CD14-positive monocyte (primary cell): ENCODE data around the gene SULF2. TPM values are rescaled to one million over a fixed set of nuclear protein-coding genes. Genes with fewer than 3 reads are reported as not detected.

Experiments
- DNase-seq, 3 donors: peaks; one replicate each; pipeline ENCODE4 v3.0.0-alpha.2; 2011 to 2022
- H2AFZ ChIP-seq: 2 replicates; pipeline ENCODE4 v1.6.0; 2012; ENCODE audit warnings: mild to moderate bottlenecking, low read depth, low read length, inconsistent platforms; ENCODE audit not compliant: insufficient read depth, poor library complexity, severe bottlenecking
- H3K27ac ChIP-seq, 2 donors: 1 replicate in 1 of 2; 2 replicates in 1 of 2; pipeline ENCODE4 v1.5.1; 2012 to 2013; ENCODE audit warnings: low read length in 2 of 2, control low read depth in 1 of 2, inconsistent platforms in 1 of 2, low read depth in 1 of 2, mild to moderate bottlenecking in 1 of 2
- H3K27me3 ChIP-seq, 2 donors: one replicate each; pipeline versions ENCODE4 v1.6.0 to v1.6.1; 2011 to 2013; ENCODE audit warnings: low read length in 2 of 2; ENCODE audit not compliant: control insufficient read depth in 2 of 2, insufficient read depth in 2 of 2
- H3K36me3 ChIP-seq, 2 donors: replicated peaks in 1 of 2; 1 replicate in 1 of 2; 2 replicates in 1 of 2; pipeline versions ENCODE4 v1.5.1 to v1.6.1; 2012 to 2013; ENCODE audit warnings: low read length in 2 of 2, control low read depth in 1 of 2, inconsistent platforms in 1 of 2, mild to moderate bottlenecking in 1 of 2; ENCODE audit not compliant: insufficient read depth in 2 of 2, control insufficient read depth in 1 of 2
- H3K4me1 ChIP-seq, 2 donors: 1 replicate in 1 of 2; 2 replicates in 1 of 2; pipeline versions ENCODE4 v1.5.1 to v1.6.1; 2012 to 2013; ENCODE audit warnings: low read length in 2 of 2, control low read depth in 1 of 2, inconsistent platforms in 1 of 2, mild to moderate bottlenecking in 1 of 2, moderate library complexity in 1 of 2; ENCODE audit not compliant: insufficient read depth in 2 of 2, control insufficient read depth in 1 of 2
- H3K4me2 ChIP-seq: replicated peaks from 2 replicates; pipeline ENCODE3; 2012; ENCODE audit warnings: low read length, moderate library complexity, mild to moderate bottlenecking; ENCODE audit not compliant: poor library complexity, severe bottlenecking; ENCODE audit errors: extremely low read depth
- H3K4me3 ChIP-seq, 3 experiments: fragments of 200-600 bp in 1 of 3; sonication (generic) in 1 of 3; replicated peaks in 1 of 3; 1 replicate in 2 of 3; 2 replicates in 1 of 3; pipeline ENCODE4 v1.5.1; 2011 to 2013; ENCODE audit warnings: low read length in 3 of 3, mild to moderate bottlenecking in 3 of 3, control low read depth in 2 of 3, low read depth in 2 of 3, inconsistent platforms in 1 of 3, moderate library complexity in 1 of 3
- H3K79me2 ChIP-seq: 2 replicates; pipeline ENCODE4 v1.6.0; 2012; ENCODE audit warnings: mild to moderate bottlenecking, control low read depth, inconsistent platforms, low read length, moderate library complexity; ENCODE audit not compliant: insufficient read depth
- H3K9ac ChIP-seq: 2 replicates; pipeline ENCODE4 v1.6.0; 2017; ENCODE audit warnings: low read length, mild to moderate bottlenecking; ENCODE audit not compliant: insufficient read depth, poor library complexity, severe bottlenecking
- H3K9me3 ChIP-seq, 2 donors: replicated peaks in 1 of 2; 1 replicate in 1 of 2; 2 replicates in 1 of 2; pipeline versions ENCODE4 v1.5.1 to v1.6.1; 2012 to 2013; ENCODE audit warnings: low read length in 2 of 2, control low read depth in 1 of 2; ENCODE audit not compliant: control insufficient read depth in 1 of 2, insufficient read depth in 1 of 2
- H4K20me1 ChIP-seq: 2 replicates; pipeline ENCODE4 v1.6.0; 2012; ENCODE audit warnings: mild to moderate bottlenecking, low read length, control low read depth, moderate library complexity; ENCODE audit not compliant: insufficient read depth
- H3K27ac Mint-ChIP-seq, 7 donors: one replicate each; pipeline ENCODE4 v1.8.0; 2020; ENCODE audit warnings: mild to moderate bottlenecking in 7 of 7, mixed read lengths in 7 of 7, moderate library complexity in 6 of 7, inconsistent platforms in 2 of 7
- H3K27me3 Mint-ChIP-seq, 3 donors: one replicate each; pipeline ENCODE4 v1.8.0; 2021 to 2022; ENCODE audit warnings: low read depth in 3 of 3, mild to moderate bottlenecking in 3 of 3, mixed read lengths in 3 of 3, moderate library complexity in 3 of 3, inconsistent platforms in 1 of 3
- H3K36me3 Mint-ChIP-seq, 2 donors: one replicate each; pipeline ENCODE4 v1.8.0; 2020; ENCODE audit warnings: mixed read lengths in 2 of 2, inconsistent platforms in 1 of 2, mild to moderate bottlenecking in 1 of 2
- H3K4me1 Mint-ChIP-seq: one replicate; pipeline ENCODE4 v1.8.0; 2020; ENCODE audit warnings: mild to moderate bottlenecking, mixed read lengths
- H3K4me3 Mint-ChIP-seq, 2 donors: one replicate each; pipeline ENCODE4 v1.8.0; 2020; ENCODE audit warnings: mild to moderate bottlenecking in 2 of 2, mixed read lengths in 2 of 2, moderate library complexity in 1 of 2
- H3K9me3 Mint-ChIP-seq, 7 donors: one replicate each; pipeline ENCODE4 v1.8.0; 2020 to 2022; ENCODE audit warnings: mixed read lengths in 7 of 7, mild to moderate bottlenecking in 6 of 7, moderate library complexity in 6 of 7, inconsistent platforms in 2 of 7
- CTCF ChIP-seq: fragments of 200-600 bp; IDR thresholded peaks from one replicate; pipeline ENCODE4 v1.8.0; 2022; ENCODE audit warnings: antibody characterized with exemption, mild to moderate bottlenecking
- WGBS: methylation state at CpG from one replicate; pipeline ENCODE4 v1.1.5; 2013; ENCODE audit warnings: missing lambda C conversion rate; ENCODE audit not compliant: insufficient coverage; 5-methylcytosine and 5-hydroxymethylcytosine counted together
- intact Hi-C, 2 donors: fragments of 100-400 bp; cut with micrococcal nuclease; formaldehyde crosslinking; loops; one replicate each; pipeline versions ENCODE4 v1.15.0 to v1.15.1; 2023
- polyA plus RNA-seq, 3 donors: library from polyadenylated mRNA; depleted of rRNA in 1 of 3; unstranded in 2 of 3; stranded (reverse) in 1 of 3; fragments of 300-500 nt in 2 of 3; fragments of >200 nt in 1 of 3; fragmentation: Illumina TruSeq in 2 of 3; gene quantifications; 1 replicate in 2 of 3; 2 replicates in 1 of 3; pipeline ENCODE4 v1.2.3, GENCODE V29; 2012 to 2021

SULF2 gene
- polyA plus RNA-seq, 3 donors: 60.3 to 156 (median 75.5) TPM

GRCh38 chr20:47665221-47665991 lies 119.9 kb downstream of the SULF2 start:
- no peaks in the 10 kb centered on the region for H3K9me3 ChIP-seq
- no peak for TF ChIP-seq CTCF
- DNase-seq: no peak
- Mint-ChIP-seq H3K4me1 (peaks cover 2% of the 10 kb centered on the region), H3K27me3 (peaks cover 0 to 7% (median 4%) of the 10 kb centered on the region in 3 donors), H3K27ac (peak overlapping the region in 2 of 7 donors; percentile 19 to 57), H3K36me3 (peaks cover 88 to 100% of the 10 kb centered on the region in 2 donors), H3K9me3 (peaks cover 0 to 2% (median 0%) of the 10 kb centered on the region in 7 donors), H3K4me3 (no peak overlapping the region)
- no peak overlapping the region for H3K27ac ChIP-seq
- no peaks in the 10 kb centered on the region for H3K4me1 ChIP-seq
- H3K79me2 ChIP-seq: no peaks in the 10 kb centered on the region
- no peak overlapping the region for H3K4me2 ChIP-seq
- WGBS: 93% methylated on average over 20 of the region's 27 CpGs
- H4K20me1 ChIP-seq: peaks cover 97% of the 10 kb centered on the region
- H3K36me3 ChIP-seq: peaks cover 85 to 100% of the 10 kb centered on the region in 2 donors
- no peaks in the 10 kb centered on the region for H3K27me3 ChIP-seq
- intact Hi-C loops: no loop called here
- H2AFZ ChIP-seq: no peak overlapping the region
- no peak overlapping the region for H3K9ac ChIP-seq
- no peak overlapping the region for H3K4me3 ChIP-seq

- H3K36me3 ChIP-seq: peaks cover 89 to 100% of the 10 kb centered on the region in 2 donors
- H3K4me1 ChIP-seq: no peaks in the 10 kb centered on the region
- no peak for TF ChIP-seq CTCF
- no peak overlapping the region for H2AFZ ChIP-seq
- no peak overlapping the region for H3K27ac Mint-ChIP-seq
- no peak overlapping the region for H3K4me3 Mint-ChIP-seq
- H3K9ac ChIP-seq: no peak overlapping the region
- H3K27me3 Mint-ChIP-seq: peaks cover 0 to 7% (median 3%) of the 10 kb centered on the region in 3 donors
- H3K4me2 ChIP-seq: no peak overlapping the region
- no peak overlapping the region for H3K27ac ChIP-seq
- peaks cover 2% of the 10 kb centered on the region for H3K4me1 Mint-ChIP-seq
- no peaks in the 10 kb centered on the region for H3K27me3 ChIP-seq
- intact Hi-C loops: loop anchor here in 1 of 2 donors (5.0 kb wide), 1 partner anchor 958 kb away; no protein-coding TSS in a partner anchor
- no peaks in the 10 kb centered on the region for H3K79me2 ChIP-seq
- H4K20me1 ChIP-seq: peaks cover 99% of the 10 kb centered on the region
- no peak overlapping the region for H3K4me3 ChIP-seq
- no peak for DNase-seq
- H3K9me3 ChIP-seq: no peaks in the 10 kb centered on the region
- H3K36me3 Mint-ChIP-seq: peaks cover 88 to 100% of the 10 kb centered on the region in 2 donors
- H3K9me3 Mint-ChIP-seq: no peaks in the 10 kb centered on the region
- 97% methylated on average over 11 of the region's 12 CpGs for WGBS
Observed at GRCh38 chr20:47664744-47665143, 120.5 kb downstream of the SULF2 start.
